Activated effector memory CD4-positive, alpha-beta T cell treated with Interleukin-2 at 50 U/mL for 16 hours (primary cell): ENCODE measurements around the gene GAS2.
"Not testable (repeated sequence)": the region's sequence is repeated elsewhere in the genome, so short reads cannot be mapped to it uniquely, and the experiment has no call there.

Experiments
- DNase-seq: peaks from one replicate; pipeline ENCODE4 v3.0.0-alpha.2; 2020

Gene GAS2

GRCh38 chr11:22666325-22666687 is at the start of gene GAS2:
TSS of gene GAS2 (plus strand) at chr11:22666611. CDS start at chr11:22674870, 8,259 bp downstream.
- DNase-seq, result no peak

DNA sequence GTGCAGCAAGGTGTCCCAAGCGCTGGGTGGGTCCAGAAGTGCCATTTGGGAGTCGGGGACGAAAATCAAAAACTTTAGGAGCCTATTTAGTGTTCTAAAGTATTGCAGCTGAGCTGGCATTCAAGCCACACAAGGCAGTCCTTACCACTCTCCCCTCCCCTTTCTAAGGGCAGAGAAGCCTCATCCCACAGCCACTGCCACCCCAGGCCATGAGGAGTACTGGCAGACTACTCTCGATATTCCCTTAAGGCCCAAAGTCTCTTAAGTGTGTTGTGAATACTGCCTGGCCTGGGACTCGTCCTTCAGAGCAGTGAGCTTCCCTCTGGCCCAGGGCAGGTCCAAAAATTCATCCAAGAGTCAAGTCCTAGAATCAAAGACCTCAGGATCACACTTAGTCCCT is 48.5 kb upstream of the GAS2 start:
- DNase-seq, result no peak

GRCh38 chr11:22624742-22625447 is 41.5 kb upstream of the GAS2 start:
- peak; percentile 53 for DNase-seq

GRCh38 chr11:22625448-22626287 is 40.7 kb upstream of the GAS2 start, which contains the start of gene FANCF:
TSS of gene FANCF (minus strand) at chr11:22625823. CDS start at chr11:22625810, 13 bp downstream.
- DNase-seq, result peak; percentile 86

DNA sequence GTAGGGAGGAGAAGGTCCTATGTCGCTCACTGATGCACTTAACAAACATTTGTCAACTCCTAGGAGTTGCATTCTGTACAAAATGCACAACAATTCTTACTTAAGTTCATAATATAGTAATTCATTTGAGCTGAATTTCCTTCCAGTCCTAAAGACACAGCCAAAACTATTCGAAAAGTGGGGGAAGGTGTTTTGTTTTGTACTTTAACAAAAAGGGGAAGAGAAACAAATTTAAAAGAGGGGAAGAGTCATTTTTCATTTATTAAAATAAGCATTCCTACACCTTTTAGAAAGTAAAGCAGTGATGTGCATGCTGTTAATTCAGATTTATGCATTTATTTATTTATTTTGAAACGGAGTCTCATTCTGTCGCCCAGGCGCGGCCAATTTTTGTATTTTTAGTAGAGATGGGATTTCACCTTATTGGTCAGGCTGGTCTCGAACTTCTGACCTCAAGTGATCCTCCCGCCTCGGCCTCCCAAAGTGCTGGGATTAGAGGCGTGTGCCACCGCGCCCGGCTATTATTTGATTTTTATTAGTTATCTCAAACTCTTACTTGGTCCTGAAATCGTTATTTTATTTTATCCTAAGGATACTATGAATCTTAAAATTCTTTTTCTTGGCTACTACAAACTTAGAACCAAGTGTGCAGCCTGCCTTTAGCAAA is 39.7 kb upstream of the GAS2 start:
- no peak for DNase-seq

DNA sequence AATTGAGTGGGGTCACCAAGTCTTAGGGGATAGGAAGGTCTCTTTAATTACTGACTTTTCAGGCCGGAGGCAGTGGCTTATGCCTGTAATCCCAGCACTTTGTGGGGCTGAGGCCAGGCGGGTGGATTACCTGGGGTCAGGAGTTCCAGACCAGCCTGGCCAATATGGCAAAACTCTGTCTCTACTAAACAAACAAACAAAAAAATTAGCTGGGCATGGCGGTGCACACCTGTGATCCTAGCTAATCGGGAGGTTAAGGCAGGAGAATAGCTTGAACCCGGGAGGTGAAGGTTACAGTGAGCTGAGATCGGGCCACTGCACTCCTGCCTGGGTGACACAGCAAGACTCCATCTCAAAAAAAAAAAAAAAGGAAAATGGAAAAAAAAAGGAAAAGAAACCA is 39.0 kb upstream of the GAS2 start:
- no peak for DNase-seq

DNA sequence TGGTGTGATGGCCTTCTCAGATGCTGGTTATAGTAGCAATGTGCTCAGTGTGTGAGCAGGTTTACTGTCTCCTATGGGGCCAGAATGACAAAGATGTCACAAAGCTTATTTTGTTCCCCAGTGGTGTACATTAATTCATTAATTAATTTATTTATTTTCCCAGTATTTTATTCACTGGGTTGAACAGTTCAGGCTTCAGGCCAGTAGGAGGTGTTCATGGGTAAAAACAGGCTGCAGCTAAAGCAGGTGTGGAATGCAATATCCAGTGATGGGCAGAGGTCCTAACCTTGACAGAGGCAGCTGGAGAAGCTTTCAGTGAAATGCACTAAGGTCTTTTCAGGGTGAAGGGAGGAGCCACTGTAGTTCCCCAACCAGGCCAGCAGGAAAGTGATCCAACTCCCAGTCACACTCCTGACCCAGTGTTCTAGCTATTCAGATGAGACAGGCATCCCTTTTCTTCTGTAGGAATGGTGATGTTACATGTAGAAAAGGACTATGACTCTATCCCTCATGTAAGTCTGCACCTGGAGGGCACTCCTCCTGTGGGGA is 33.0 kb upstream of the GAS2 start:
- DNase-seq, result no peak

DNA sequence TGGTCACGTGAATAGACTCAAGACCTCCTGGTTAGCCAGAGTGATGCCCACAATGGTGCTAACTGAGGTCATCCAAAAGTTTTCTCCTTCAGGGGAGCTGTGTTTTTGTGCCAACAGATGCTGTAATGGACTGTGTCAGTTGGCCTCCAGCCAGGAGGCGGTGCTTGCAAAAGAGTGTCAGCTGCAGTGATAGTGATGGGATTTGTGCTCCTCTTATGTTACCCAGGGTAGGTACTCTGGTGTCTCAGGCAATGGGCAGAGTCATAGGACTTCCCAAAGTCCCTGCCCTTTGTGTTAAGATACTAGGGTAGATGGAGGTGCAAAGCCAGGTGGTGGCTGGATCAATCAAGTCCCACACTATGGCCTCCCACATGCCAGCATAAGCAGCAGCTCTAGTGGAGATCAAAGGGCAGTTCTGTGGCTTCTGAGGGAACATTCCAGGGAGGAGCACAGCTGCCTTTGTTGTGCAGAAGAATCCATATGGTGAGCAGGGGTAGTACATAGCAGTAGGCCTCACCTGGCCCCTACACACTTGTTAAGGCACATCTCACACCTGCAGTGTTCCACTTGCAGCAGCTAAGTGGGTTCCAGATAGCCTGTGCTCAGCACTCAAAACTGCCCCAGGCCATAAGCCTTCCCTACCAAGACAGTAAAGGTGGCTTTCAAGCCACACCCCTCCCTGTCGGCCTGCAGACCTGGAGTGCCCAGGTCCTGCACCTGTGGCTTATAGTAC is 31.3 kb upstream of the GAS2 start:
- no peak for DNase-seq

DNA sequence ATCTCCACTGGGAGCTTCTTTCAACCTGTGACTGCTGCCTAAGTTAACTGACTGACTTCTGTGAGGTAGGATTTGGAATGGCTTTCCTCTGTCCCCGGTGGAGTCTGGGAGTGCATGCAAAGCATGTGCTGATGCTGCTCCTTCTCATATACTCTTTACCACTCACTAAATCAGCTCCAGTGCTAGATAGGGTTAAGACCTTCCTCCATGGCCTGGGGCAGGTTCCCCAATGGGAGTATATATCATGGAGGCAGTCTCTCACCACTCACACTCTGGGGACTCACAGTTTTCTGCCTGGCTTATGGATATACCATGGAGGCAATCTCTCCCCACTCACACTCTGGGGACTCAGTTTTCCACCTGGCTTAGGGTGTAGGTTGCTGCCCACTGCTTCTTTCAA is 30.7 kb upstream of the GAS2 start:
- no peak for DNase-seq

DNA sequence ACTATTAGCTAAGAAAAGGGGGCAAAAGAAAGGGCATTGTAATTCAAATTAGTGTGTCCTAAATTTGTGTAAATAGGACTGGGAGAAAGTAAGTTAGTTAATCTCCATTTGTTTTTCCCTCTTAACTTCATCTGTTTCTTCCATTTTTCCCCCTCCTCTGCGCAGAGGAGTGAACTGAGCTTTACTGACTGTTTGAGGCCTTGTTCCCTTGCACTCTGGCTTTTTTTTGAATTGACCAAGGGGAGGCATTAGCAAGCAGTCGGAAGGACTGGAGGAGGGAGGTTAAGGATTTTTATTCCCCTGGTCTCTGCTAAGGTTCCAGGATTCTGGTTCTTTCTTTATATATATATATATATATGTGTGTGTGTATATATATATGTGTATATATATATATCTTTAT is 25.5 kb upstream of the GAS2 start:
- DNase-seq, result no peak

- DNase-seq, result no peak
These were observed 24.9 kb upstream of the GAS2 start for GRCh38 chr11:22641559-22641958.

GRCh38 chr11:22652346-22652745 is 14.1 kb upstream of the GAS2 start:
- DNase-seq, result not testable (repeated sequence)

DNA sequence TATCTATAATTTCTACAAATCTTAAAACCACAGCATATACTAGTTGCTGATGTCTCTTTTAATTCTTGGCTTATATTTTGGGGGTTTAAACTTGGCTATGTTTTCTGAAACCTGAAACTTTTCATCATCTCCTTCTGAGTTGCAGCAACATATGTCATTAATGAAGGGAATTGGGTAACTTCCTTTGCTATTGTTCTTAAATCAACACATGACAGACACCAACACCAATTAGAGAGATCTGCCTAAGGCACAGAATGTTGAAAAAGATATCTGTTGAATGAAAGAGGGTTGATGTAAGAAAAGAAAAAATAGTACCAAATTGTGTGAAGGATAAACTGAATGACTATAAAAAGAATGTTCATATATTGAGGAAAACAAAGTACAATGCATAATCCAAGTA is 10.3 kb upstream of the GAS2 start:
- no peak for DNase-seq

- DNase-seq, result no peak
These were observed 9.2 kb upstream of the GAS2 start for GRCh38 chr11:22657101-22657694.

DNA sequence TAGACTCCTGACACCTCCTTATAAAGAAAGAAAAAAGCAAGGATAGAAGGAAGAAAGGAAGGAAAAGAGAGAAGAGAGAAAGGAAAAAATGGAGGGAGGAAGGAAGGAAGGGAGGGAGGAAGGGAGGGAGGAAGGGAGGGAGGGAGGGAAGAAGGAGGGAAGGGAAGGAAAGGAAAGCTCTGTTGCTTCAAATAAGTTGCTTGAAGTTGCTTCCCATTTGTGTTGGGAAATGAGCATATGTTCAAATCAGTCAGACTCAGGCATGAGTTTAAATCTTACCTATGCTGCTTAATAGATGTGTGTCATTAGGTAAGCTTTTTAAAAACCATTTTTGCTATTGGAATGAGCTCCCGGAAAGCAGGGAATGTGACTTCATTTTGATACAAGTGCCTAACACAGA is 6.6 kb upstream of the GAS2 start:
- no peak for DNase-seq

DNA sequence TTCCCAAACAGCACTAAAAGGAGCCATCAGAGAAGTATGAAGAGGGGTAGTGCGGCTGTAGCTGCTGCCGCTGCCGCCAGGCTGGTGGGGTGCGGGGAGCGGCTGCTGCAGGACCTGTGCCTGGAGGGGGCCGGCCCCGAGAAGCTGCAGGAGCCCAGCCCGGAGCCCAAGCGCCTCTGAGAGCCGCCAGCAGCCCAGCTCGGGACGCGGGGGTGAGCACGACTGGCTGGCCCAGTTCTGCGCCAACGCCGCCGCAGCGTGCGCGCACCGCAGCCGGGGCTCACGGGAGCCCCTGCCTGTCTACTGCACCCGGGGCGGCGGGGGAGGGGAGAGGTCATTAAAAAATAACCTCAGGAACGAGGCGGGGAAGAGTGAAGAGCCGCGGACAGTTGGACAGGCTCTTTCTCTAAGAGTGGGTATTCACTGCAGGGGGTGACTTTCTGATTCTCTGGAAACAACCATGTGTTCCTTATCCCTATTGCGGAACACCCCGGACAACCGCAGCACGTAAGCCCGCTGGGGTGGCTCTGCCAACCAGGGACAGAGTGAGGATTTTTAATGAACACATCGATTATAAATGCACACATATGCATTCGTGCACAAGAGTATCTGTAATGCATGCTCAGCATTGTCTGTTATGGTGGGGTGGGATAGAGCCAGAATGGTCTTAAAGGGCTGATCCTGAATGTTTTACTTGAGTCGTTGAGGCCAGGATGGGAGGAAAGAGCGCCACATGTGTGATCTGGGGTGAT is 453 bp downstream of the GAS2 start:
- DNase-seq, result no peak

DNA sequence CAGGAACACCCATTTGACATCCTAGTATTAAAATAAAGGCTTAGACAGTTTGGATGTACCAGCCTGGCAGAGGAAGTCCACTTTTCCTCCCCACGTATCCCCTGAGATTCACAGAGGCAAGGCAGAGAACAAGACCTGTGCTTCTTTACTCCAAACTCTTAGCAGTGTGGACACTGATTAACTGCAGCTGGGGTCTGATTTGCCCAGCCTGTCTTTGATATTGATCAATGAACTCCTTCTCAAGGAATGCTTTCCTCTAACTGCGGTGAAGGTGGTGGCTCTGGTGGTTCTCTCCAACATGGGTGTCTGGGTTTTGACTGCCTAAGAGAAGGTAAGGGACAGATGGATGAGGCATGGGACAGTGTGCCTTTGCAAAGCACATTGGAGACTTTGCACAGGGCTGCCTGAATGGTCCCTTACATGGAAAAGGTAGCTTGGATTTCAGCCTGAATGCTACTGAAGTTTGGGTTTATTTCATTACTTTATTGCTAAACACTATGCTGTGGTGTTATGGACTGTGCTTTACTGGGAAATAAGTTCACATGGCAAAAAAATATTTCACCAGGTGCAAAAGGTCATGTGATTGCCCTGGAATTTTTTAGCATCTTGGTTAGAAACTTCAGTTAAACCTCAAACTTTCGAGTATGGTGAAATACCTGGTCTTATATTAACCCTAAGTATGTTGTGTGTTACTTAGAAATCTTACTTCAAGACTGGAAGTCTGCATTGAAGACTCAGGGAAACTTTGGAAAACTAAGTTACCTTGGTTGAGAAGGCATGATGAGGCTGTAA is 1.8 kb downstream of the GAS2 start:
- DNase-seq, result no peak

DNA sequence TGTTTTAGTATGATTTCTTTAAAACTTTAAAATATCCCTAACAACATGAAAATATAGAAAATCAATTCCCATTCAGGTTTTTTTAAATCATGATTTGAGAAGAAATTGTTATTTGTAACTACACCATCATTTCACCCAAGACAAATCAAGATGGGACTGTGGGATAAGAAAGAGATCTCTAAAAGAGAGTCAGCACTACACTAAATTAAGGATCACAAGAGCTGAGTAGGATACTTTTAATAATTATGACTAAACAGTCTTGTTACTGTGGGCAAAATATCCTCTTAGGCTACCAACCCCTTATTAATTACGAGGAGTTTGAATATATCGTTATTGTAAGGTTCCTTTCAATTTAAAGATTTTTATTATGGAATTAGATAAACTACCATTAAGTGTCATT is 3.0 kb downstream of the GAS2 start:
- DNase-seq, result no peak

- DNase-seq, result no peak
These were observed 4.4 kb downstream of the GAS2 start for GRCh38 chr11:22670830-22671229.

GRCh38 chr11:22671751-22672150 is 5.3 kb downstream of the GAS2 start:
- DNase-seq, result no peak
